PC-9 (cell line): ENCODE data around the gene PDZRN4. TPM values are rescaled to one million over a fixed set of nuclear protein-coding genes. Genes with fewer than 3 reads are reported as not detected.

Source experiments
- BruUV-seq: library from RNA; stranded (reverse); fragments of 400-500 nt; replicated peaks from 2 replicates; lab custom pipeline; 2021; lab: Mats Ljungman, UMichigan
- CTCF ChIA-PET: fragments of 300-600 bp; sonication (Branson Sonifier 250); formaldehyde crosslinking; loops from one replicate; lab custom pipeline; 2022; ENCODE audit warnings: antibody characterized with exemption; lab: Charles Lee
- POLR2A ChIA-PET: fragments of 300-600 bp; sonication (Branson Sonifier 250); formaldehyde crosslinking; loops from one replicate; lab custom pipeline; 2022; ENCODE audit warnings: antibody characterized with exemption; ENCODE audit not compliant: unreplicated experiment; lab: Charles Lee
- DNase-seq, 2 experiments: peaks; one replicate each; pipeline versions ENCODE4 v3.0.0 to v3.0.0-alpha.2; 2015 to 2022; ENCODE audit warnings: mixed read lengths in 1 of 2
- H2AFZ ChIP-seq: fragments of 200-600 bp; sonication (generic); 2 replicates; pipeline ENCODE4 v1.8.1; 2017; ENCODE audit warnings: antibody characterized with exemption
- H3F3A ChIP-seq: fragments of 200-600 bp; sonication (generic); 2 replicates; pipeline ENCODE4 v1.8.1; 2017; ENCODE audit warnings: antibody characterized with exemption, mild to moderate bottlenecking, low read depth; ENCODE audit not compliant: insufficient read depth
- H3K27ac ChIP-seq: fragments of 200-600 bp; sonication (generic); 2 replicates; pipeline ENCODE4 v1.6.1; 2016; ENCODE audit warnings: mixed run types
- H3K27me3 ChIP-seq: fragments of 200-600 bp; sonication (generic); 2 replicates; pipeline ENCODE4 v1.6.1; 2016; ENCODE audit warnings: low read depth, mixed run types; ENCODE audit not compliant: insufficient read depth
- H3K36me3 ChIP-seq: fragments of 200-600 bp; sonication (generic); 2 replicates; pipeline ENCODE4 v1.6.1; 2016; ENCODE audit warnings: low read depth, mixed run types
- H3K4me1 ChIP-seq: fragments of 200-600 bp; sonication (generic); replicated peaks from 2 replicates; pipeline ENCODE4 v1.6.1; 2016; ENCODE audit warnings: mixed run types; ENCODE audit not compliant: insufficient read depth
- H3K4me2 ChIP-seq: fragments of 200-600 bp; sonication (generic); 2 replicates; pipeline ENCODE4 v1.6.1; 2017; ENCODE audit warnings: mixed run types
- H3K4me3 ChIP-seq: fragments of 200-600 bp; sonication (generic); 2 replicates; pipeline ENCODE4 v1.6.1; 2016; ENCODE audit warnings: mixed run types
- H3K79me2 ChIP-seq: fragments of 200-600 bp; sonication (generic); 2 replicates; pipeline ENCODE4 v1.6.1; 2017; ENCODE audit warnings: low read depth, mixed run types
- H3K9me2 ChIP-seq: fragments of 200-600 bp; sonication (generic); 2 replicates; pipeline ENCODE4 v1.8.1; 2017; ENCODE audit warnings: mild to moderate bottlenecking; ENCODE audit not compliant: insufficient read depth
- H3K9me3 ChIP-seq: fragments of 200-600 bp; sonication (generic); 2 replicates; pipeline ENCODE4 v1.8.1; 2016; ENCODE audit warnings: low read depth; ENCODE audit not compliant: insufficient read depth
- H4K20me1 ChIP-seq: fragments of 200-600 bp; sonication (generic); 2 replicates; pipeline ENCODE4 v1.8.1; 2017; ENCODE audit not compliant: insufficient read depth
- EZH2 ChIP-seq: fragments of 200-600 bp; sonication (generic); IDR thresholded peaks from 2 replicates; pipeline ENCODE4 v1.8.0; 2017; ENCODE audit warnings: antibody characterized with exemption, low read depth
- intact Hi-C: fragments of 100-400 bp; cut with micrococcal nuclease; formaldehyde crosslinking; loops from one replicate; pipeline ENCODE4 v1.10.0; 2022; ENCODE audit not compliant: unreplicated experiment
- total RNA-seq: library from RNA; stranded (reverse); gene quantifications from 2 replicates; pipeline ENCODE4 v1.2.3, GENCODE V29; 2021
- TF ChIP-seq, protein P1 (sequence below): fragments of 200-600 bp; sonication (generic); conservative IDR thresholded peaks from 2 replicates; pipeline ENCODE4 v1.6.1; 2017; ENCODE audit warnings: mixed run types, antibody characterized with exemption, mild to moderate bottlenecking, moderate library complexity

PDZRN4 gene
- total RNA-seq, 1 experiment from 2014 or later: not detected

GRCh38 chr12:41402801-41403200 is 214.7 kb downstream of the PDZRN4 start:
- no TSS peak for BruUV-seq
- H3F3A ChIP-seq: no peaks in the 10 kb centered on the region
- DNase-seq: no peak
- no peaks in the 10 kb centered on the region for H3K36me3 ChIP-seq
- no peaks in the 10 kb centered on the region for H4K20me1 ChIP-seq
- no peaks in the 10 kb centered on the region for H3K9me2 ChIP-seq
- POLR2A ChIA-PET: no interaction called here
- no peaks in the 10 kb centered on the region for H3K79me2 ChIP-seq
- H3K4me3 ChIP-seq: no peak overlapping the region
- no peaks in the 10 kb centered on the region for H3K27me3 ChIP-seq
- no peaks in the 10 kb centered on the region for H3K9me3 ChIP-seq
- intact Hi-C loops: no loop called here
- TF ChIP-seq, protein P1, sequence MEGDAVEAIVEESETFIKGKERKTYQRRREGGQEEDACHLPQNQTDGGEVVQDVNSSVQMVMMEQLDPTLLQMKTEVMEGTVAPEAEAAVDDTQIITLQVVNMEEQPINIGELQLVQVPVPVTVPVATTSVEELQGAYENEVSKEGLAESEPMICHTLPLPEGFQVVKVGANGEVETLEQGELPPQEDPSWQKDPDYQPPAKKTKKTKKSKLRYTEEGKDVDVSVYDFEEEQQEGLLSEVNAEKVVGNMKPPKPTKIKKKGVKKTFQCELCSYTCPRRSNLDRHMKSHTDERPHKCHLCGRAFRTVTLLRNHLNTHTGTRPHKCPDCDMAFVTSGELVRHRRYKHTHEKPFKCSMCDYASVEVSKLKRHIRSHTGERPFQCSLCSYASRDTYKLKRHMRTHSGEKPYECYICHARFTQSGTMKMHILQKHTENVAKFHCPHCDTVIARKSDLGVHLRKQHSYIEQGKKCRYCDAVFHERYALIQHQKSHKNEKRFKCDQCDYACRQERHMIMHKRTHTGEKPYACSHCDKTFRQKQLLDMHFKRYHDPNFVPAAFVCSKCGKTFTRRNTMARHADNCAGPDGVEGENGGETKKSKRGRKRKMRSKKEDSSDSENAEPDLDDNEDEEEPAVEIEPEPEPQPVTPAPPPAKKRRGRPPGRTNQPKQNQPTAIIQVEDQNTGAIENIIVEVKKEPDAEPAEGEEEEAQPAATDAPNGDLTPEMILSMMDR: no peak
- no peak for TF ChIP-seq EZH2
- H3K27ac ChIP-seq: no peak overlapping the region
- H3K4me2 ChIP-seq: peak overlapping the region; percentile 6; the same call in 1 of the 2 replicates
- CTCF ChIA-PET: no interaction called here
- H2AFZ ChIP-seq: no peak overlapping the region
- no peaks in the 10 kb centered on the region; the same call in 1 of the 2 replicates for H3K4me1 ChIP-seq

GRCh38 chr12:41407232-41407799 is 219.2 kb downstream of the PDZRN4 start:
- Histone ChIP-seq H3K36me3 (no peaks in the 10 kb centered on the region), H3K9me2 (no peaks in the 10 kb centered on the region), H3K27ac (no peak overlapping the region), H4K20me1 (no peaks in the 10 kb centered on the region), H3K79me2 (no peaks in the 10 kb centered on the region), H3K4me3 (no peak overlapping the region), H2AFZ (no peak overlapping the region), H3K9me3 (no peaks in the 10 kb centered on the region), H3F3A (no peaks in the 10 kb centered on the region), H3K27me3 (no peaks in the 10 kb centered on the region), H3K4me1 (no peaks in the 10 kb centered on the region; the same call in 1 of the 2 replicates), H3K4me2 (no peak overlapping the region)
- no peak for DNase-seq
- POLR2A ChIA-PET: no interaction called here
- no TSS peak for BruUV-seq
- no peak for TF ChIP-seq EZH2
- TF ChIP-seq, protein P1: no peak
- intact Hi-C loops: no loop called here
- CTCF ChIA-PET: no interaction called here

DNA sequence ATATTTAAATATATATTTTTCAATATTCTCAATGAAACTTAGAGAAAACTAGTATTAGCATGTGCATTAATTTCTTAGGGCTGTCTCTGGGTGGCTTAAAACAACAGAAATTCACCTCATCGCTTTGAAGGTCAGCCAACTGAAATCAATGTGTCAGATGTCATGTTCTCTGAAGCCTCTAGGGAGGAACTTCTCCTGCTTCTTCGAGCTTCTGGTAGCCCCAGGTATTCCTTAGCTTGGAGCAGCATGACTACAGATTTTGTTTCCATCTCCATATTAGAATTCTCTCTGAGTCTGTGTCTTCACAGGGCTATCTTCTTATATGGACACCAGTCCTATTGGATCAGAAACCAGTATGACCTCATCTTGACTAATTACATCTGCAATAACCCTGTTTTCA is 221.5 kb downstream of the PDZRN4 start:
- H3K79me2 ChIP-seq: no peaks in the 10 kb centered on the region
- no peak overlapping the region for H3K4me3 ChIP-seq
- no peak overlapping the region for H2AFZ ChIP-seq
- no peak for DNase-seq
- no peaks in the 10 kb centered on the region for H4K20me1 ChIP-seq
- intact Hi-C loops: no loop called here
- no peak overlapping the region for H3K27ac ChIP-seq
- no peaks in the 10 kb centered on the region for H3K4me1 ChIP-seq
- no peak overlapping the region for H3K4me2 ChIP-seq
- no peaks in the 10 kb centered on the region for H3K9me3 ChIP-seq
- no peaks in the 10 kb centered on the region for H3K36me3 ChIP-seq
- no peaks in the 10 kb centered on the region for H3F3A ChIP-seq
- ChIA-PET POLR2A (no interaction called here), CTCF (no interaction called here)
- no TSS peak for BruUV-seq
- H3K9me2 ChIP-seq: no peaks in the 10 kb centered on the region
- H3K27me3 ChIP-seq: no peaks in the 10 kb centered on the region
- TF ChIP-seq EZH2: no peak
- TF ChIP-seq, protein P1: no peak
